ENCODE results near the gene VRK1. TPM values are rescaled to one million over a fixed set of nuclear protein-coding genes. Genes with fewer than 3 reads are reported as not detected.

Gene VRK1
- total RNA-seq, 4 donors from 2014 or later, result 3.8 to 7.0 (median 5.4) TPM

DNA sequence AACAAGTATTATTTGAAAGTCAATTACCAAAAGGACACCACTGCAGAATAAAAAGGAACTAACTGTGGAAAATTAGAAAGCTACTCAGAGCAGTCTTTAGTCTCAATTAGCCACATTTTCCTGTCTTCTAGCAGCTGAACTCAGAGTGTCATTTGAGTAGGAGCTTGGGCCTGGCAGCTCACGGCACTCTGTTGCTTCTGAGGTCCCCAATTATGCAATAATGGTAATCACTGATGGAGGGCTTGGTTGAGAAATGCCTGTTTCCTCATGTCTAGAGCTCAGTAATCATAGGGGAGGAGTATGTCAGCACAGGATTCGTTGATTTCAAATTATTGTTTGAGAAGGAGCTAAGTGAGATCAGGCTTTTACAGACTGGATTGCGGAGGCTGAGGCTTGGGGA, 108.6 kb downstream of the VRK1 start:
- DNase-seq, result no peak
- intact Hi-C loops (cut with DNase I; ENCODE audit: low total_unique reads), result no loop called here
- H3K4me3 ChIP-seq, result no peak overlapping the region

DNA sequence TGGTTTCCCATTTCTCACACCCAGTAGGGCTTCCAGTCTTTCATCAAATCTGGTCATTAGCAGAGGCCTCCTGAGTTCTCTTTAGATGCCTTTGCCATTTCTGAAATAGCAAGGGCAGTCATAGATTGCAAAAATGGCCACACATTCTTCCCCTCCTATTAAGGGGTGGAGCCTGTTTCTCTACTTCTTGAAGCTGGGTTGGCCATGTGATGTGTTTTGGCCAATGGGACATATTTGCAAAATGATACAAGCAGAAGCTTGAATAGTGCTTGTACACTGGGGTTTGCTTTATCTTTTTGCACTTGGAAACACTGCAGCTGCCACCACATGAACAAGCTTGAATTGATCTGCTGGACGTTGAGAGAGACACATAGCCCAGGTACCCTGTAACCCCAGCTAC, 109.3 kb downstream of the VRK1 start:
- in situ Hi-C loops (cut with MboI; ENCODE audit: low sequenced_read_pairs in 4 of 4), result no loop called here
- Histone ChIP-seq H3K9me3 (no peaks in the 10 kb centered on the region), H3K4me3 (no peak overlapping the region), H3K4me1 (no peaks in the 10 kb centered on the region), H3K36me3 (no peaks in the 10 kb centered on the region), H3K27me3 (no peaks in the 10 kb centered on the region), H3K27ac (no peak overlapping the region)
- ATAC-seq (no peak), DNase-seq (no peak)
- intact Hi-C loops (cut with DNase I; ENCODE audit: low total_unique reads), result no loop called here
- TF ChIP-seq, protein P1, sequence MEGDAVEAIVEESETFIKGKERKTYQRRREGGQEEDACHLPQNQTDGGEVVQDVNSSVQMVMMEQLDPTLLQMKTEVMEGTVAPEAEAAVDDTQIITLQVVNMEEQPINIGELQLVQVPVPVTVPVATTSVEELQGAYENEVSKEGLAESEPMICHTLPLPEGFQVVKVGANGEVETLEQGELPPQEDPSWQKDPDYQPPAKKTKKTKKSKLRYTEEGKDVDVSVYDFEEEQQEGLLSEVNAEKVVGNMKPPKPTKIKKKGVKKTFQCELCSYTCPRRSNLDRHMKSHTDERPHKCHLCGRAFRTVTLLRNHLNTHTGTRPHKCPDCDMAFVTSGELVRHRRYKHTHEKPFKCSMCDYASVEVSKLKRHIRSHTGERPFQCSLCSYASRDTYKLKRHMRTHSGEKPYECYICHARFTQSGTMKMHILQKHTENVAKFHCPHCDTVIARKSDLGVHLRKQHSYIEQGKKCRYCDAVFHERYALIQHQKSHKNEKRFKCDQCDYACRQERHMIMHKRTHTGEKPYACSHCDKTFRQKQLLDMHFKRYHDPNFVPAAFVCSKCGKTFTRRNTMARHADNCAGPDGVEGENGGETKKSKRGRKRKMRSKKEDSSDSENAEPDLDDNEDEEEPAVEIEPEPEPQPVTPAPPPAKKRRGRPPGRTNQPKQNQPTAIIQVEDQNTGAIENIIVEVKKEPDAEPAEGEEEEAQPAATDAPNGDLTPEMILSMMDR (IDR thresholded peaks at IDR 0.05 in 4 of 5, conservative IDR thresholded peaks at IDR 0.05 in 1 of 5), result no peak
- TF ChIP-seq POLR2A (IDR thresholded peaks at IDR 0.05), result no peak

More for the DNA sequence above, 108.6 kb downstream of the VRK1 start:
- no peaks in the 10 kb centered on the region for H3K27me3 ChIP-seq
- H3K4me1 ChIP-seq, result no peaks in the 10 kb centered on the region
- no peak for TF ChIP-seq POLR2A (IDR thresholded peaks at IDR 0.05)
- TF ChIP-seq, protein P1 (IDR thresholded peaks at IDR 0.05 in 4 of 5, conservative IDR thresholded peaks at IDR 0.05 in 1 of 5), result no peak
- peak in 1 of 2 donors; percentile 56 for ATAC-seq
- H3K36me3 ChIP-seq, result no peaks in the 10 kb centered on the region
- H3K9me3 ChIP-seq, result no peaks in the 10 kb centered on the region
- in situ Hi-C loops (cut with MboI; ENCODE audit: low sequenced_read_pairs in 4 of 4), result no loop called here
- H3K27ac ChIP-seq, result no peak overlapping the region

DNA sequence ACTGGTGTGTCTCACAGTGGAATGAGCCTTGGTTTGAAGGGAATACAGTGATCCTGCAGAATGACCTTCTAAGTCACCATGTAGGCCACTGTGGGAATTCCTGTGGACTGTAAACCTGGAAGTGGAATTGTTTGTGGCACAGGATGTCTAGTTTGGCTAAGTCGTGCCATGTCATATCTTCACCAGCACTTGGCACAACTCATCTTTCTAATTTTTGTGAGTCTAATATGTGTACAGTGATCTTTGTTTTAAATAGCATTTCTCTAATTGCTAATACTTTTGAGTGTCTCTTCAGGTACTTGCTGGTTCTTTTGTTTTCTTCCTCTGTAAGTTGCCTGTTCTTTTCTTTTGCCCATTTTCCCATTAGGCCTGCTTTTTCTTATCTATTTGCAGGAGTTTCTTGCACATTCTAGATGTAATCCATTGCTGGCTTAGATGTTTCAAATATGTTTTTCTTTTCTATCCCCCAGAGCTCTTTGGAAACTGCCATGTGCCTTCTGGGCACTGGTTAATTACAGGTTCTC, 112.7 kb downstream of the VRK1 start:
- in situ Hi-C loops (cut with MboI; ENCODE audit: low sequenced_read_pairs in 4 of 4) (no loop called here), intact Hi-C loops (cut with DNase I; ENCODE audit: low total_unique reads) (no loop called here)
- H3K36me3 ChIP-seq, result no peaks in the 10 kb centered on the region
- H3K9me3 ChIP-seq, result no peaks in the 10 kb centered on the region
- no peak for ATAC-seq
- DNase-seq, result no peak
- H3K27ac ChIP-seq, result no peak overlapping the region
- H3K4me3 ChIP-seq, result no peak overlapping the region
- H3K27me3 ChIP-seq, result no peaks in the 10 kb centered on the region
- no peak for TF ChIP-seq POLR2A (IDR thresholded peaks at IDR 0.05)
- TF ChIP-seq, protein P1 (IDR thresholded peaks at IDR 0.05 in 4 of 5, conservative IDR thresholded peaks at IDR 0.05 in 1 of 5), result no peak
- no peaks in the 10 kb centered on the region for H3K4me1 ChIP-seq

DNA sequence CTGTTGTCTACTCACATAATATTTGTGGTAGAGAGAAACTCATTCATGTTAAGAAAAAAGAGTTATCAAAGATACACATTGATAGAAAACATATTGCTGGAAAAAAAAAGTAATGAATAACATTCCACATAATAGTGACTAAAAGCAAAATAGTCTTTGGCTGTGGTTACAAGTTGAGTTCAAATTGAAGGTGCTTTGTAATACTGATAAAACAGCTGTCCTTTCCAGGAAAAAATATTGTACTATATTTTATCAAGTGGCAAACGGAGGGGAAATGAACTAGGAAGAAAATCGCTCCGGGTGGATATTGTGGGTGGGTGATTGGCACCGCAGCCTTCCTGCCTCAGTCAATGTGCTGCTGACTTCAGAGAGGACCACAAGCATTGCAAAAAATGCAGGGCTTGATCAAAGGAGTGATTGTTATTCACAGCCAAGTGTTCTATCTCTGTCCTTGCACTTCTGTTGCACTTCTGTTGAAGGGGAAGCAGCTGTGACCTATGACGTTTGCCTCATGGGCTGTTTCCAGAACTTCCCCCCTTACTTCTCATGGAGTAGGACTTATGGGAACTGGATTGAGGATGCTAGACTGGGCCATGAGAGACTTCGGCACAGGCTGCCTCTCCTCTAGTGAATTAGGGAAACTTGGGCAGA, 114.4 kb downstream of the VRK1 start:
- DNase-seq (no peak), ATAC-seq (no peak)
- H3K9me3 ChIP-seq, result no peaks in the 10 kb centered on the region
- no peaks in the 10 kb centered on the region for H3K36me3 ChIP-seq
- H3K27ac ChIP-seq, result no peak overlapping the region
- intact Hi-C loops (cut with DNase I; ENCODE audit: low total_unique reads), result no loop called here
- in situ Hi-C loops (cut with MboI; ENCODE audit: low sequenced_read_pairs in 4 of 4), result no loop called here
- no peak overlapping the region for H3K4me3 ChIP-seq
- TF ChIP-seq, protein P1 (IDR thresholded peaks at IDR 0.05 in 4 of 5, conservative IDR thresholded peaks at IDR 0.05 in 1 of 5), result no peak
- TF ChIP-seq POLR2A (IDR thresholded peaks at IDR 0.05), result no peak
- no peaks in the 10 kb centered on the region for H3K27me3 ChIP-seq
- H3K4me1 ChIP-seq, result no peaks in the 10 kb centered on the region
